LNCAP (cell line): ENCODE results near the gene SPACA9.

Source experiments
- CTCF ChIP-seq: fragments of 450-650 bp; IDR thresholded peaks from 2 replicates; pipeline ENCODE4 v1.5.1; 2017; ENCODE audit warnings: mild to moderate bottlenecking

The SPACA9 gene

GRCh38 chr9:132937463-132937901 lies 58.8 kb downstream of the SPACA9 start:
- TF ChIP-seq CTCF: no peak

GRCh38 chr9:132939169-132939568 lies 60.5 kb downstream of the SPACA9 start:
- TF ChIP-seq CTCF: no peak
